ENCODE results near the gene PCA3.

GRCh38 chr9:76828447-76828846, 64.2 kb downstream of the PCA3 start:
- TF ChIP-seq CTCF (IDR thresholded peaks at IDR 0.05): no peak
- no peak for TF ChIP-seq POLR2A (IDR thresholded peaks at IDR 0.05)
